T1000 (cell line): ENCODE results near the gene DAPK1.

ENCODE experiments used
- DNase-seq: peaks from one replicate; lab custom pipeline; 2025; ENCODE audit warnings: mixed read lengths; lab: John Stamatoyannopoulos, UW

Gene DAPK1

GRCh38 chr9:87712801-87713277 lies 215.2 kb downstream of the DAPK1 start:
- no peak for DNase-seq

- DNase-seq = peak; percentile 92
Observed at GRCh38 chr9:87713278-87713987, 215.8 kb downstream of the DAPK1 start.

- DNase-seq = no peak
Observed at GRCh38 chr9:87713988-87714330, 216.3 kb downstream of the DAPK1 start.

- no peak for DNase-seq
Observed at GRCh38 chr9:87714819-87715218, 217.2 kb downstream of the DAPK1 start.

- no peak for DNase-seq
Observed at GRCh38 chr9:87716141-87716540, 218.5 kb downstream of the DAPK1 start.

GRCh38 chr9:87717456-87717855 lies 219.8 kb downstream of the DAPK1 start:
- no peak for DNase-seq

- no peak for DNase-seq
Observed at GRCh38 chr9:87718231-87718630, 220.6 kb downstream of the DAPK1 start.

- no peak for DNase-seq
Observed at GRCh38 chr9:87718852-87719612, 221.4 kb downstream of the DAPK1 start.

GRCh38 chr9:87720173-87720572 lies 222.5 kb downstream of the DAPK1 start:
- no peak for DNase-seq

GRCh38 chr9:87722393-87723088 lies 224.9 kb downstream of the DAPK1 start:
- DNase-seq = no peak

GRCh38 chr9:87725356-87725899 lies 227.8 kb downstream of the DAPK1 start:
- no peak for DNase-seq

- DNase-seq = peak; percentile 88
Observed at GRCh38 chr9:87725900-87726709, 228.4 kb downstream of the DAPK1 start, which contains the start of gene CTSL. Gene CTSL (plus strand): TSS chr9:87726119. CDS start chr9:87727604, 1,485 bp downstream.

- no peak for DNase-seq
Observed at GRCh38 chr9:87729246-87729645, 231.6 kb downstream of the DAPK1 start.

GRCh38 chr9:87731321-87731720 lies 233.7 kb downstream of the DAPK1 start:
- no peak for DNase-seq

GRCh38 chr9:87732344-87732743 lies 234.7 kb downstream of the DAPK1 start:
- no peak for DNase-seq

- DNase-seq = no peak
Observed at GRCh38 chr9:87732756-87733155, 235.1 kb downstream of the DAPK1 start.

GRCh38 chr9:87733273-87734052 lies 235.8 kb downstream of the DAPK1 start:
- DNase-seq = no peak

GRCh38 chr9:87734106-87734505 lies 236.4 kb downstream of the DAPK1 start:
- DNase-seq = no peak

GRCh38 chr9:87739546-87739945 lies 241.9 kb downstream of the DAPK1 start:
- DNase-seq = no peak

GRCh38 chr9:87740209-87740608 lies 242.5 kb downstream of the DAPK1 start:
- no peak for DNase-seq

GRCh38 chr9:87741326-87741725 lies 243.7 kb downstream of the DAPK1 start:
- DNase-seq = no peak
